K562 (cell line): ENCODE results near the gene SPAG16.

Experiments used
- ARID1B ChIP-seq: fragments of 450-650 bp; IDR thresholded peaks from 2 replicates; pipeline ENCODE4 v1.6.1; 2016; ENCODE audit warnings: antibody characterized with exemption, mild to moderate bottlenecking, inconsistent platforms
- CTCF ChIP-seq, 3 experiments: IDR thresholded peaks in 2 of 3; conservative IDR thresholded peaks in 1 of 3; 2 replicates each; pipeline ENCODE4 v1.5.1; 2011 to 2012; ENCODE audit warnings: low read length in 3 of 3, mild to moderate bottlenecking in 3 of 3, control low read depth in 2 of 3, improper control_type of control experiment in 1 of 3, inconsistent platforms in 1 of 3, low read depth in 1 of 3, mixed read lengths in 1 of 3, moderate library complexity in 1 of 3; ENCODE audit not compliant: insufficient read depth in 2 of 3
- MXD1 ChIP-seq: fragments of 250-450 bp; sonication (Bioruptor Pico); IDR thresholded peaks from 2 replicates; pipeline ENCODE4 v1.8.0; 2021; ENCODE audit warnings: borderline replicate concordance, mild to moderate bottlenecking, moderate library complexity; ENCODE audit not compliant: poor library complexity, severe bottlenecking

GRCh38 chr2:213862407-213863076, 578.3 kb downstream of the SPAG16 start:
- TF ChIP-seq MXD1 (no peak), ARID1B (no peak), CTCF (IDR thresholded peaks at IDR 0.05 in 2 of 3, conservative IDR thresholded peaks at IDR 0.05 in 1 of 3; ENCODE audit: insufficient read depth in 2 of 3, low read depth in 1 of 3, low read length in 3 of 3) (no peak)
